Mammary epithelial cell (primary cell): Measurements from ENCODE around the gene LUZP2.

ENCODE experiments used
- EZH2 ChIP-seq: IDR thresholded peaks from 2 replicates; pipeline ENCODE4 v1.6.1; 2012; ENCODE audit warnings: low read length, inconsistent platforms, borderline replicate concordance
- TF ChIP-seq, protein P1 (sequence below), 2 donors: IDR thresholded peaks in 1 of 2; conservative IDR thresholded peaks in 1 of 2; 2 replicates each; pipeline ENCODE4 v1.5.1; 2011 to 2012; ENCODE audit warnings: inconsistent platforms in 2 of 2, low read length in 2 of 2, mild to moderate bottlenecking in 2 of 2, control low read depth in 1 of 2, low read depth in 1 of 2; ENCODE audit not compliant: insufficient read depth in 1 of 2; ENCODE audit errors: extremely low read depth in 1 of 2

DNA sequence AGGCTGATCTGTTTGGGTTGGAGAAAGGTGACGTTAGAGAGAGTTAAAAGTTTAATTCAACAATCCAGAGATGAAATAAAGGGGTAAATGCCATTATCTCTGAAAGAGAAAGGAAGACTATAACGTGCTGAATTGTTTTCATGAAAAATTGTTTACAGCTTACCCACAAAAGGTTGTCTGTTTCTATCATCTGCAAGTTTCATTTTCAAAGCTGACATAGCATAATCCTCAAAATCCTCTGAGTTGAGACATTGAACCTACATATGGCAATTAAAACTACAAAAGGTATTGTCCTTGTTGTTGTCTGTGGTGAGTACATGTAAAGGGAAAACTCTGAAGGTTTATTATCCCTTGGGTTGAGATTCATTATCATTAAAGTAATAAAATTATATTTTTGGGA lies 569.9 kb downstream of the LUZP2 start:
- TF ChIP-seq, protein P1, sequence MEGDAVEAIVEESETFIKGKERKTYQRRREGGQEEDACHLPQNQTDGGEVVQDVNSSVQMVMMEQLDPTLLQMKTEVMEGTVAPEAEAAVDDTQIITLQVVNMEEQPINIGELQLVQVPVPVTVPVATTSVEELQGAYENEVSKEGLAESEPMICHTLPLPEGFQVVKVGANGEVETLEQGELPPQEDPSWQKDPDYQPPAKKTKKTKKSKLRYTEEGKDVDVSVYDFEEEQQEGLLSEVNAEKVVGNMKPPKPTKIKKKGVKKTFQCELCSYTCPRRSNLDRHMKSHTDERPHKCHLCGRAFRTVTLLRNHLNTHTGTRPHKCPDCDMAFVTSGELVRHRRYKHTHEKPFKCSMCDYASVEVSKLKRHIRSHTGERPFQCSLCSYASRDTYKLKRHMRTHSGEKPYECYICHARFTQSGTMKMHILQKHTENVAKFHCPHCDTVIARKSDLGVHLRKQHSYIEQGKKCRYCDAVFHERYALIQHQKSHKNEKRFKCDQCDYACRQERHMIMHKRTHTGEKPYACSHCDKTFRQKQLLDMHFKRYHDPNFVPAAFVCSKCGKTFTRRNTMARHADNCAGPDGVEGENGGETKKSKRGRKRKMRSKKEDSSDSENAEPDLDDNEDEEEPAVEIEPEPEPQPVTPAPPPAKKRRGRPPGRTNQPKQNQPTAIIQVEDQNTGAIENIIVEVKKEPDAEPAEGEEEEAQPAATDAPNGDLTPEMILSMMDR (conservative IDR thresholded peaks at IDR 0.05 in 1 of 2, IDR thresholded peaks at IDR 0.05 in 1 of 2; ENCODE audit: extremely low read depth in 1 of 2, insufficient read depth in 1 of 2, low read depth in 1 of 2, low read length in 2 of 2): no peak
- TF ChIP-seq EZH2: no peak
